ENCODE data around the gene IPO4. TPM values are rescaled to one million over a fixed set of nuclear protein-coding genes. Genes with fewer than 3 reads are reported as not detected.

Gene IPO4, protein sequence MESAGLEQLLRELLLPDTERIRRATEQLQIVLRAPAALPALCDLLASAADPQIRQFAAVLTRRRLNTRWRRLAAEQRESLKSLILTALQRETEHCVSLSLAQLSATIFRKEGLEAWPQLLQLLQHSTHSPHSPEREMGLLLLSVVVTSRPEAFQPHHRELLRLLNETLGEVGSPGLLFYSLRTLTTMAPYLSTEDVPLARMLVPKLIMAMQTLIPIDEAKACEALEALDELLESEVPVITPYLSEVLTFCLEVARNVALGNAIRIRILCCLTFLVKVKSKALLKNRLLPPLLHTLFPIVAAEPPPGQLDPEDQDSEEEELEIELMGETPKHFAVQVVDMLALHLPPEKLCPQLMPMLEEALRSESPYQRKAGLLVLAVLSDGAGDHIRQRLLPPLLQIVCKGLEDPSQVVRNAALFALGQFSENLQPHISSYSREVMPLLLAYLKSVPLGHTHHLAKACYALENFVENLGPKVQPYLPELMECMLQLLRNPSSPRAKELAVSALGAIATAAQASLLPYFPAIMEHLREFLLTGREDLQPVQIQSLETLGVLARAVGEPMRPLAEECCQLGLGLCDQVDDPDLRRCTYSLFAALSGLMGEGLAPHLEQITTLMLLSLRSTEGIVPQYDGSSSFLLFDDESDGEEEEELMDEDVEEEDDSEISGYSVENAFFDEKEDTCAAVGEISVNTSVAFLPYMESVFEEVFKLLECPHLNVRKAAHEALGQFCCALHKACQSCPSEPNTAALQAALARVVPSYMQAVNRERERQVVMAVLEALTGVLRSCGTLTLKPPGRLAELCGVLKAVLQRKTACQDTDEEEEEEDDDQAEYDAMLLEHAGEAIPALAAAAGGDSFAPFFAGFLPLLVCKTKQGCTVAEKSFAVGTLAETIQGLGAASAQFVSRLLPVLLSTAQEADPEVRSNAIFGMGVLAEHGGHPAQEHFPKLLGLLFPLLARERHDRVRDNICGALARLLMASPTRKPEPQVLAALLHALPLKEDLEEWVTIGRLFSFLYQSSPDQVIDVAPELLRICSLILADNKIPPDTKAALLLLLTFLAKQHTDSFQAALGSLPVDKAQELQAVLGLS
- 10.5 TPM for total RNA-seq
- long read RNA-seq, transcript IPO4-201 (30 exons, 3,646 nt), result major isoform, 16 of 18 reads
- long read RNA-seq, partial matches to known transcripts, result 0 of 18 reads
- long read RNA-seq, other reads (novel, unspliced or antisense), result 2 of 18 reads

DNA sequence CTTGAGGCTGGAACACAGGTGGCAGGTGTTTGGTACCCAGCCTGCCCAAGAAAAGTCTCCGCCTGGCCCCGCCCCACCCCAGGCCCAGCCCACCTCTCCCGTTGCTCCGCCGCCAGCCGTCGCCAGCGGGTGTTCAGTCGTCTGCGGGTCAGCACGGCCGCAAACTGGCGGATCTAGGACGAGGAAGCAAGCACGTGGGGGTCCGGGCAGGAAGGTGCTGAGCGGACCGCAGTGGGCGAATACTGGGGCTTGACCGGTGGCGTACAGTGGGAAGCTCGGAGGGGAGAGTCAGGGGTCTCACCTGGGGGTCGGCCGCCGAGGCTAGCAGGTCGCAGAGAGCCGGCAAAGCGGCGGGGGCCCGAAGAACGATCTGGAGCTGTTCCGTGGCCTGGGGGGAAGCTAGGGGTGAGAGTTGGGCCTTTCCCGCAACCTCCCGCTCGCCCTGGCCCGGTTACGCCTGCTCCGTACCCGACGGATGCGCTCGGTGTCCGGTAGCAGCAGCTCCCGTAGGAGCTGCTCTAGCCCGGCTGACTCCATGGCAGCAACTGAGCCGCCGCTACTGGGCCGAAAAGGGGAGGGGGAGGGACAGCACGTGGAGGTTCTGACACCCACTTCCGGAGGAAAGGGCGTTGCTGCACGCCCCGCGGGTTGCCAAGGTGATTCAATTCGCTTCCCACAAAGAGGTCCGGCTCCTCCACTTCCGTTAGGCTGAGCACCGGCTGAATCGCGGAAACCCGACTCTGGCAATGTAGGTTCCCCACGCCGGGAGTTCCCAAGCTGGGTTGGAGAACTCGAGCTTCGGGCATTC lies at the start of gene IPO4:
Gene IPO4, minus strand, starts transcription at position 566 of the 808 bp plus-strand sequence. Its CDS starts 29 bp downstream, at position 537.
- ATAC-seq (ENCODE audit: poor library complexity) (peak; percentile 97), DNase-seq (peak; percentile 95)
- intact Hi-C loops (cut with DNase I), result no loop called here

DNA sequence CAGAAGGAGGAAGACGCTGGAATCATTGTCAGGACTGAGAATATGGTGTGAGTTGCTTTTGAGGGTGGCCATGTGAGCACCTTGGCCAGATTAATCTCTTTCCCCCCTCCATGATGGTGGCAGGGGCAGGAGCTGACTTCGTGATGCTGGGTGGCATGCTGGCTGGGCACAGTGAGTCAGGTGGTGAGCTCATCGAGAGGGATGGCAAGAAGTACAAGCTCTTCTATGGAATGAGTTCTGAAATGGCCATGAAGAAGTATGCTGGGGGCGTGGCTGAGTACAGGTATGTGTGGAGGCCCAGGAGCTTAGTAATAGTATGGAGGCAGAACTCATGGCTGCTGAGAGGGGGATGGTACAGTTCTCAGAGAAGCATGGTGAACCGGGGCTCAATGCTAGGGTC lies 49.5 kb upstream of the IPO4 start:
- intact Hi-C loops (cut with DNase I), result no loop called here
- DNase-seq (no peak), ATAC-seq (ENCODE audit: poor library complexity) (no peak)

DNA sequence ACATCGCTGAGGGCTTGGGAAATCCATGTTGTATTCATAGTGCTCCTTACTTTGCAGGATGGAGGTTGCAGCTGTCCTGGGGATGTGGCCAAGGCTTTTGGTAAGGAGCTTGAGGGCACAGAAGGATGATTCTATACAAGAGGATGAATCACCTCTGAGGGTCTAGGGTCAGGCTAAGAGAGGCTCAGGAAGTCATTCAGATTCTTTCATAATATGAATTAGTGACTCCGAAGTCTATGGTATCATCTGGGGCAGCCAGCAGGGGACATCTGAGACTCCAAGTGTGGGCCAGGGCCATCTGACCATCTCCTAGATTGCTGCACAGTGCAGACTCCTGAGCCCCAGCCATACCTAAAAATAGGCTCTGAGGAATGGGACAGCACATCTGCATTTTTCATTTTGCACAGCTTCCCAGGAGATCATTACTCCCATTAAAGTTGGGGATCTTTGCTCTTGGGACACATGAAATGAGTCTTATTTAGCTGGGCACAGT lies 48.9 kb upstream of the IPO4 start:
- DNase-seq (no peak), ATAC-seq (ENCODE audit: poor library complexity) (no peak)
- intact Hi-C loops (cut with DNase I), result no loop called here

DNA sequence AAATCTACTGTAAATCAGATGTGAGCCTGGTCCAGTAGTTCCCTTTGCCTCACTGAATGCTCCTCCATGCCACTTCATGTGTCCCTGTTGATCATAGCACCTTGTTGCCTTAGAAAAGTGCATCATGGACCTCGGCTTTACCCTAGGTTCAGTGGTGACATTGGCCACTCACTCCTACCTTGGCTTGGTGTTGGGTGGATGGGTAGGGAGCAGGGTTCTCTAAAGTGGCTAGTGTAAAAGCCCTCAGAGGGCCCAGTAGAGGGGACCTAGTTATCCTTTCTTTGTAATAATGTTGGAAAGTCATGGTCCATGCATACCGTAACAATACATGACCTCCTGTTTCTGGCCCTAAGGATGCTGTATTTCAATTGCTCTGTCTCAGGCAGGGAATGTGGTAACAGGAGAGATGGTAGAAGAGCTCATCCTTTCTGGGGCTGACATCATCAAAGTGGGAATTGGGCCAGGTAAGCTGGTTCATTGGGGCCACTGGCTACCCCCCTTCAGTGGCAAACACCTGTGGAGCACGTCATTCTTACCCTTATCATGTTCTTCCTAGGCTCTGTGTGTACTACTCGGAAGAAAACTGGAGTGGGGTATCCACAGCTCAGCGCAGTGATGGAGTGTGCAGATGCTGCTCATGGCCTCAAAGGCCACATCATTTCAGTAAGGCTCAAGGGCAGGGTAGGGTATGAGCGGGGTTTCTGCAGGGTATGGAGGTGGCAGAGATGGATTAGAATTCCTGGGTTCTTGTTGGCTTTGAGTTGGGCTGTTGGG lies 48.3 kb upstream of the IPO4 start:
- DNase-seq (no peak), ATAC-seq (ENCODE audit: poor library complexity) (no peak)
- intact Hi-C loops (cut with DNase I), result no loop called here

DNA sequence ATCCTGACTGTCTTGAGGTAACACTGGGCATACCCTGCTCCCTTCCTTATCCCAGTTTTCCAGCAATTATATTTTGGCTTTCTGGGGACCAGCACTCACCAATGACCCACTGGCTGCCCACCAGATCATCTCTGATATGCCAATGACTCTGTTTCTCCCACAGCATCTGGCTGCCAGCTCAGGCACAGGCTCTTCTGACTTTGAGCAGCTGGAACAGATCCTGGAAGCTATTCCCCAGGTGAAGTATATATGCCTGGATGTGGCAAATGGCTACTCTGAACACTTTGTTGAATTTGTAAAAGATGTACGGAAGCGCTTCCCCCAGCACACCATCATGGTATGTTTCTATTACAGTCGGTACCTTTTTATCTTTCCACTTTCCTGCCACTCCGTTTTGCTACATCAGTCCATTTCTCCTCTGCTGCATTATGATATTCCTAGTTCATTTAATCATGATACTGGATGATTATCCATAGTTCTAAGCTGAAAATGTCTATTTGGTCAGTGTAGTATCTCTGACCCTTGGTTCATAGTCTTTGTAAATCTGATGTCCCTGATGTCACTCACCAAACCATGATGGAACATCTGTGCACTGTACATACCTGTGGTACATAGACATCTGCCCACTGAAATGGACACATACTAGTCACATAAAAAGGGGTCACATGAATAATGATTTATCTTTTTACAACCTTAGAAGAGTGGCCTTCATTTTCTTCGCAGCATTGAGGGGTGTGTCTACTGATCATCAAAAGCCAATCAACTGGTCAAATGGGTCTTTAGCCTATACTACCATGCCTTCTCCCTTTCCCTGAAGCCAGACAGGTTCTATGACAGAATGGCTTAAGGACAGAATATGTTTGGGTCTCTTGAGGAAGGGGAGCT lies 47.4 kb upstream of the IPO4 start:
- no peak for DNase-seq
- ATAC-seq (ENCODE audit: poor library complexity), result no peak
- intact Hi-C loops (cut with DNase I), result no loop called here

DNA sequence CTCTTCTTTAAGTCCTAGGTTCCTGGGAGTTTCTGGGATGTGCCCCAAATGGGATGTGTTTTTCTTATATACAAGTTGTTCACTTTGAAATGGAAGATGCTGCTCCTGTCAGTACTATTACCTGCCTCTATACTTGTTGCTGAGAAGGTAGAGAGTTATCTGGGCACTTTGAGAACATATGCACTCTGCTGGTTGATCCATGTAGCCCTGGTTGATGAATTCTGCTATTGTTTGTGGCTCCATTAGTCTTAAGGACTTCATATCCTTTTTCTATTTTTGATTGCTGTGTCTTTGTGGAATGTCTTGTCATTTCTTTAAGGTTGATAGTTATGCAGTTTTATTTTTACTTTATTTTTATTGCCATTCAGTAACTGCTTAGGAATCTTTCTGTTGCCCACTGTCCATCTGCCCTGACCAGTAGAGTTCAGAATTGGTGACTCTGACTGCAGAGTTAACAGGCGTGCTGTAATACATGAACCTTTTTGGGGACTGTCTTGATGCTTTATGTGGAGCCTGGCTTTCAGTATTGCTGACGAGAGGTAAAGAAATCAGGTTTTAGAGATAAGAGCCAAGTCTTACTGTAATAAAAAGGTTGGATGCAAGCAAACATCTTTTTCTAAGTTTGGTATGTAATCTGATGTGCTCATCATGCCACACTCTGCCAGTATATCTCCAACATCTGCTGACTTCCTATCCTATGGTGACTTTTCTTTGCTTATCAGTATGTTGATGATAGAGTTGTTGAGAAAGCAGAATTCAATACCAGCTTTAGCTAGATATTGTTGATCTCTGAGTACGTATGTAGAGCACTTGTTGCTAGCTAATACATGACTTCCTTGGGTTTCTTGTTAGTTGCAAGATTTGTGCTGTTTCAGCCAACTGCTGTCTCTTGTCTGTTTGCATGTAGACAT lies 45.7 kb upstream of the IPO4 start:
- DNase-seq (no peak), ATAC-seq (ENCODE audit: poor library complexity) (no peak)
- intact Hi-C loops (cut with DNase I), result no loop called here

DNA sequence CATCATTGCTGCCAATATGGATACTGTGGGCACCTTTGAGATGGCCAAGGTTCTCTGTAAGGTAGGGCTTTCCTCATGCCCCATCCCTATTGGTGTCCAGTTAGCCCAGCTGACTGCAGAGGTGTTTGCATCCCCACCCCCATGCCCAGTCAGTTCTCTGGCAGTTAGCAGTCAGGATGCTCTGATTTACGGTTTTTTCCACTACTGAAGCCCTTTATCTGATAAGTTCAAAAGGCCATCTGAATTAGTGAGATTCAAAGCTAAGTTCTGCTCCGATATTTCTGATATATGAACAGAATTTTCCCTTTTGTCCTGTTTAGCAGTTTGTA lies 44.9 kb upstream of the IPO4 start:
- no peak for ATAC-seq (ENCODE audit: poor library complexity)
- intact Hi-C loops (cut with DNase I), result no loop called here

DNA sequence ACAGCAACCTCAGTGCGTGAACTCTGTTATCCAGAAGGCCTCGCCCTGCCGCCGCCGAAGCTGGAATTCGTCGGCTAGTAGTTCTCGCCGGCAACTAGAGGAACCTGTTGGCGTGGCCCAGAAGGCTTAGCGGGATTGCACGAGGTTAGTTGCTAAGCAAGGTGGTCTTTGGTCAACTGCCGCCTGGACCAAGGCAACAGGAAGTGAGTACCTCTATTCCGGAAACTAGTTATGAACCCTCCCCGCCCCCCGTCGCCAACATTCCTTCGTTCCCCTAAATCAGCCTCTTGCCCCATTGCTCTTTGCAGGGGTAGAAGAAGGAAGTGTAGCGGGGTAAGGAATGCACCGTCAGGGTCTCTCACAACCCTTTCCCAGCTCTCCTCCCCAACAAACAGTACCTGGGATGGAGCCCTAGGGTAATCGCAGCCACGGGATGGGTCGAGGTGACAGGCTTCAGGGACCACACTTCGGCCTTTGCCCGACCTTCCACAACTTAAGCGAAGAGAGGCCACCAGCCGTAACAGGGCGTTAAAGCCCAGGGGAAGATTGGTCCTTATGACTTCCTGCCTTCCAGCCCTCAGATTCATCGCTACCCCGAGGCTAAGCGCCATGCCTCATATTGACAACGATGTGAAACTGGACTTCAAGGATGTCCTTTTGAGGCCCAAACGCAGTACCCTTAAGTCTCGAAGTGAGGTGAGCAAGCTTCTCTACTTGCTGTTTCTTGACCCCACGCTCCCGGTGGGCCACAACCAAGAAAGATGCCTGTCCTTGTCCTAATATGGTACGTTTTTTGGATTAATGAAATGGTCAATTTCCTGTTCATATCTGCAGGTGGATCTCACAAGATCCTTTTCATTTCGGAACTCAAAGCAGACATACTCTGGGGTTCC lies 44.3 kb upstream of the IPO4 start, which contains the start of gene GMPR2:
Gene GMPR2, plus strand, starts transcription at position 285 of the 893 bp plus-strand sequence. Its CDS starts 325 bp downstream, at position 610.
- ATAC-seq (ENCODE audit: poor library complexity) (peak; percentile 81), DNase-seq (peak; percentile 87)
- intact Hi-C loops (cut with DNase I), result no loop called here

More for the DNA sequence above, 44.9 kb upstream of the IPO4 start:
- DNase-seq, result no peak

DNA sequence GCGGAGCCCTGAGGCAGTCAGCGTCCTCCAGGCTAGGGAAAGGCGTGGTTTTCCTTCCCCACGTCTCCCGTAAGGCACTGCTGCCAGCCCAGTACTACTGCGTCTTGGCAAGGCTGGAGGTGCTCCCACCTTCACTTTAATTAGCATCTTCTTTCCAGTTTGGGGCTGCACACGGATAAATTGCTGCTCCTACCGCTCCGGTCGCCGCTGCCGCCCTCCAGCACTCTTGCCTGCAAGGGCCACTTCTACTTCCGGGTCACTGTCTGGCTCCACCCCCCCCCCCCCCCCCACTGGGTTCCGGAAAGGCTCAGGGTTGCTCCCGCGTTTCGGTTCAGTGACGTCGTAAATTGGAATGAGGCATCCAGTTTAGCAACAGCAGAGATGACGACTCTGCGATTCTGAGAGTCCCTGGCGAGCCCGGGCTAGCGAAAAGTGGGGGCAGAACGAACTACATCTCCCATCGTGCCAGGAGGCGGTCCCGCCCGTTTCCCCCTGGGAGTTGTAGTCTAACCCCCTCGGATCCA lies 43.6 kb upstream of the IPO4 start, which contains the start of gene NEDD8:
Gene NEDD8, minus strand, starts transcription at position 247 of the 524 bp plus-strand sequence. Its CDS starts 100 bp downstream, at position 147.
- intact Hi-C loops (cut with DNase I), result no loop called here
- ATAC-seq (ENCODE audit: poor library complexity), result peak; percentile 92

DNA sequence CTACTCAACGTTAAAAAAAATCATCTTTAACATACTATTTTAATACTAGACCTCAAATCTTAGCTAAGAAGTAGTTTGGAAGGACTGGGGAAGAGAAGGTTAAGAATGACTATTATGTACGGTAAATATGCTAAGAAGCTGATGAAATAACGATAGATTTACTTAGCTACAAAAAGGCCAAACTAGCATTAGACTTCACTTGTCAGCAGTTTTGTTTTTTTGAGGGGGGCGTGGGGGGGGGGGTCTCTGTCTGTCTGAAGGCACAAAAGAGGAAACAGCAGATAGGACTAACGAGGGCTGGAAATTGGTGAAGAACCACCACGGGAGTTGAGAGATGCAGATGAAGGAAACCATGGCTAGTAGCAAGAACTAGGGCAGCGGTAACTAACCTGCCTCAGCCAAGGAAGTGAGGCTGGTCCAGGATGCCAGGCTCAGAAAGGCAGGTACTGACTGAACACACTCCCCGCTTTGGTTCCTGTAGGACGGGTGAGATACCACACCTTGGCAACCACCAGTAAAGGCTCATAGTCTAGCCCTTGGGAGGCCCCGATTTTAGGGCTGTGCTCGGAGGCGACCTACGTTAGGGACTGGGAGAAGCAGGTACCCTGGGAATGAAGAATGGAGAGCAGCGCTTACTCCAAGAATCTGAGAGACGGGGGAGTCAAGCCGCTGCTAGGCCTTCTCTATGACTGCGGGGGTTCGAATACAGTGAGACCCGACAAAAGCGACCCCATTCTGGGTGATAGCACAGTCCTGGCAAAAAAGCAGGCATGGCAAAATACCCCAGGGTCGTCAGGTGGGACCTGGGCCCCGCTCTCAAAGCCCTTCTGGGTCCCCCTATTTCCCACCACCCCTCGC lies 42.9 kb upstream of the IPO4 start:
- DNase-seq (no peak), ATAC-seq (ENCODE audit: poor library complexity) (no peak)
- intact Hi-C loops (cut with DNase I), result no loop called here

More for the DNA sequence above, 43.6 kb upstream of the IPO4 start, which contains the start of gene NEDD8:
- DNase-seq, result peak; percentile 95

DNA sequence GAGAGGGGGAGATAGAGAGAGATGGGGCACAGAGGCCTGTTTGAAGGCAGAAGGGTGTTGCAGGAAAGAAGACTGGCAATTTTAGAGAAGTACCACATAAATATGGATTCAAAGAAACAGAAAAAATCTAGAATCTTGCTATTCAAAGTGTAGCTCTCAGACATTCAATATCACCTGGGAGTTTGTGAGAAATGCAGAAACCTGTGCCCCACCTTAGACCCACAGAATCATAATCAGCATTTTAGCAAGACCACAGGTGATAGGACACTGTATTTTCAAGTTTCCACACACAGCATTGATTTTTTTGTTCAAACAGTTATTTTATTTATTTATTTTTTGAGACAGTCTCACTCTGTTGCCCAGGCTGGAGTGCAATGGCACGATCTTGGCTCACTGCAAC lies 40.3 kb upstream of the IPO4 start:
- intact Hi-C loops (cut with DNase I), result no loop called here
- ATAC-seq (ENCODE audit: poor library complexity) (no peak), DNase-seq (no peak)

DNA sequence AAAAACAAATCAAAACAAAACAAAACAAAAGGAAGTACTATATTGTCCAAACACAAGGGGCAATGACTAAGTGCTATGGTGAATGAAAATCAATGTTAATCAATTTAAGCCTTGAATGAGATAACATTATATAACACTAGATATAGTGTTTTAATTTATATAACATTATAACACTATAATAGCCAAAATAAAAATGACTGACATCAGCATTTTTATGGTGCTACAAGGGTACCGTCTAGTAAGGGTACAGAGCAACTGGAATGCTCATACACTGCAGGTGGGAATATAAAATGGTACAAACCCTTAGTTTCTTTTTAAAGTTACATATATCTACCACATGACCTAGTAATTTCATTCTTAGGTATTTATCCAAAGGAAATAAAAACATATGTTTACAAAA lies 37.9 kb upstream of the IPO4 start:
- no peak for ATAC-seq (ENCODE audit: poor library complexity)
- intact Hi-C loops (cut with DNase I), result no loop called here
- no peak for DNase-seq

DNA sequence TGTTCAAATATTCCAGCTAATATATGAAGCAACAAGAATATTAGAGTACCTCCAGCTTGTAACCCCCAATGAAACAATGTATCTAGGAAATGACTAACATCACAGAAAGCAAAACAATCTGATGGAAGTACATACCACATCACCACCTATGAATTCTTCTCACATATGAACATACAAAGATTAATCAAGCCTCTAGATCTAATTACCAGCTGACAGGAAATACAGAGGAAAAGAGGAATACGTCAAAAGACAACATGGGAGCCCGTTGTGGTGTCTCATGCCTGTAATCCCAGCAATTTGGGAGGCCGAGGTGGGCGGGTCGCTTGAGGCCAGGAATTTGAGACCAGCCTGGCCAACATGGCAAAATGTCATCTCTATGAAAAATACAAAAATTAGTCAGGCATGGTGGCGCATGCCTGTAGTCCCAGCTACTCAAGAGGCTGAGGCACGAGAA lies 36.0 kb upstream of the IPO4 start:
- ATAC-seq (ENCODE audit: poor library complexity) (no peak), DNase-seq (no peak)
- intact Hi-C loops (cut with DNase I), result no loop called here

All from Right ventricle myocardium superior (tissue), 1 donor.